Spleen (tissue), 7 donors: ENCODE results near the gene PLS3.

Experiments used
- CTCF ChIP-seq, 11 experiments: fragments of 200-600 bp in 7 of 11; fragments of 450-650 bp in 4 of 11; sonication (generic) in 4 of 11; IDR thresholded peaks in 8 of 11; conservative IDR thresholded peaks in 3 of 11; 1 replicate in 7 of 11; 2 replicates in 4 of 11; pipeline versions ENCODE4 v1.4.0 to v1.8.0; 2016 to 2021; ENCODE audit warnings: antibody characterized with exemption in 11 of 11, inconsistent platforms in 4 of 11, mild to moderate bottlenecking in 1 of 11
- POLR2A ChIP-seq, 3 donors: fragments of 450-650 bp; IDR thresholded peaks; one replicate each; pipeline ENCODE4 v1.5.1; 2017; ENCODE audit warnings: antibody characterized with exemption in 3 of 3, mild to moderate bottlenecking in 1 of 3
- POLR2AphosphoS5 ChIP-seq, 3 donors: sonication (generic); formaldehyde crosslinking; IDR thresholded peaks; one replicate each; pipeline ENCODE4 v1.5.1; 2017; ENCODE audit warnings: antibody characterized with exemption in 3 of 3
- donor health status: DM: no; HTN: no; CAD: no; lungs with moderate emphysema.
- donor health status: DM: no; HTN: no; CAD: no.
- donor health status: DM: no; HTN: no; CAD: no.

GRCh38 chrX:115602308-115602707 lies 41.3 kb downstream of the PLS3 start:
- no peak for TF ChIP-seq CTCF (IDR thresholded peaks at IDR 0.05 in 8 of 11, conservative IDR thresholded peaks at IDR 0.05 in 3 of 11)
- no peak for TF ChIP-seq POLR2A (IDR thresholded peaks at IDR 0.05)
- no peak for TF ChIP-seq POLR2AphosphoS5 (IDR thresholded peaks at IDR 0.05)
